Measurements from ENCODE around the gene ZNF292.

DNA sequence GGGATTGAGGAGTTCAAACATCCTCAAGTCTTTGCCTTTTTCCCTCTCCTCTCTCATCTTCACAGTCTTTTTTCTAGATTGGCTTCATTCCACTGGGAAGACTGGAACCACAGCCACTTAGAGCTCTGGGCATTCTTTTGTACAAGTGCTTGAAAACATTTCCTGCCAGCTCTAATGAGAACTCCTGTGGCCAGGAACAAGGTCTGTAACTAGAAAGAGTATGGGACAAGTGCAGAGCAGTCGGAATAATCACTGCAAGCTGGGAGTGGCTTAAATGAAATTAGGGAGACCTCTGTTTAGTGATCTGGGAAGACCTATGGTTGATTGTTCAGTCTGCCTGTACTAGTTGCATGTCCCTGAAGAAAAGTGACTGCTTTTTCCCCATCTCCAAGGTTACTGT, 126.1 kb downstream of the ZNF292 start:
- no peak for TF ChIP-seq EZH2 (IDR thresholded peaks at IDR 0.05; ENCODE audit: borderline replicate concordance, low read depth, low read length, poor library complexity, severe bottlenecking)
- TF ChIP-seq, protein P1, sequence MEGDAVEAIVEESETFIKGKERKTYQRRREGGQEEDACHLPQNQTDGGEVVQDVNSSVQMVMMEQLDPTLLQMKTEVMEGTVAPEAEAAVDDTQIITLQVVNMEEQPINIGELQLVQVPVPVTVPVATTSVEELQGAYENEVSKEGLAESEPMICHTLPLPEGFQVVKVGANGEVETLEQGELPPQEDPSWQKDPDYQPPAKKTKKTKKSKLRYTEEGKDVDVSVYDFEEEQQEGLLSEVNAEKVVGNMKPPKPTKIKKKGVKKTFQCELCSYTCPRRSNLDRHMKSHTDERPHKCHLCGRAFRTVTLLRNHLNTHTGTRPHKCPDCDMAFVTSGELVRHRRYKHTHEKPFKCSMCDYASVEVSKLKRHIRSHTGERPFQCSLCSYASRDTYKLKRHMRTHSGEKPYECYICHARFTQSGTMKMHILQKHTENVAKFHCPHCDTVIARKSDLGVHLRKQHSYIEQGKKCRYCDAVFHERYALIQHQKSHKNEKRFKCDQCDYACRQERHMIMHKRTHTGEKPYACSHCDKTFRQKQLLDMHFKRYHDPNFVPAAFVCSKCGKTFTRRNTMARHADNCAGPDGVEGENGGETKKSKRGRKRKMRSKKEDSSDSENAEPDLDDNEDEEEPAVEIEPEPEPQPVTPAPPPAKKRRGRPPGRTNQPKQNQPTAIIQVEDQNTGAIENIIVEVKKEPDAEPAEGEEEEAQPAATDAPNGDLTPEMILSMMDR (conservative IDR thresholded peaks at IDR 0.05; ENCODE audit: low read depth, low read length), result no peak

Data from A673 (cell line).